ENCODE data around the gene TDO2.
"Not testable (repeated sequence)": the region's sequence is repeated elsewhere in the genome, so short reads cannot be mapped to it uniquely, and the experiment has no call there.

DNA sequence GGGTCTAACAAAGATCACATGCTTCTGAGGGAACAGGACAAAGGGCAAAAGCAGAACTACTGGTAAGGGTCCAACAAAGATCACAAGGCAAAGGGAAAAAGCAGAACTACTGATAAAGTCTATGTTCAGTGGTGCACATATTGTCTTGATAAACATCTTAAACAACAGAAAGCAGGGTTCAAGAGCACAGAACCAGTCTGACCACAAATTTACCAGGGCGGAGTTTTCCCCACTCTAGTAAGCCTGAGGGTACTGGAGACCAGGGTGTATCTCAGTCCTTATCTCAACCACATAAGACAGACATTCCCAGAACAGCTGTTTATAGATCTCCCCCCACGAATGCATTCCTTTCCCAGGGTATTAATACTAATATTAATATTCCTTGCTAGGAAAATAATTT, 5.1 kb upstream of the TDO2 start:
- TF ChIP-seq TAF1 (IDR thresholded peaks at IDR 0.05; ENCODE audit: borderline replicate concordance, low read depth, low read length); POLR2AphosphoS5 (IDR thresholded peaks at IDR 0.05; ENCODE audit: low read depth, low read length): not testable (repeated sequence)

Data from GM12892 (cell line).